GM21526 (cell line): ENCODE results near the gene TSFM.

ENCODE experiments used
- ATAC-seq: cut with Tn5 transposase; IDR thresholded peaks from one replicate; pipeline ENCODE4 v1.9.1; 2021; ENCODE audit warnings: moderate library complexity; ENCODE audit not compliant: unreplicated experiment, low FRiP score

Gene TSFM

GRCh38 chr12:57776247-57776587 lies 6.4 kb upstream of the TSFM start:
- no peak for ATAC-seq

GRCh38 chr12:57777367-57777766 lies 5.2 kb upstream of the TSFM start:
- no peak for ATAC-seq

GRCh38 chr12:57777911-57778310 lies 4.7 kb upstream of the TSFM start:
- no peak for ATAC-seq

- ATAC-seq = no peak
These were observed 2.9 kb upstream of the TSFM start for GRCh38 chr12:57779736-57780135.

DNA sequence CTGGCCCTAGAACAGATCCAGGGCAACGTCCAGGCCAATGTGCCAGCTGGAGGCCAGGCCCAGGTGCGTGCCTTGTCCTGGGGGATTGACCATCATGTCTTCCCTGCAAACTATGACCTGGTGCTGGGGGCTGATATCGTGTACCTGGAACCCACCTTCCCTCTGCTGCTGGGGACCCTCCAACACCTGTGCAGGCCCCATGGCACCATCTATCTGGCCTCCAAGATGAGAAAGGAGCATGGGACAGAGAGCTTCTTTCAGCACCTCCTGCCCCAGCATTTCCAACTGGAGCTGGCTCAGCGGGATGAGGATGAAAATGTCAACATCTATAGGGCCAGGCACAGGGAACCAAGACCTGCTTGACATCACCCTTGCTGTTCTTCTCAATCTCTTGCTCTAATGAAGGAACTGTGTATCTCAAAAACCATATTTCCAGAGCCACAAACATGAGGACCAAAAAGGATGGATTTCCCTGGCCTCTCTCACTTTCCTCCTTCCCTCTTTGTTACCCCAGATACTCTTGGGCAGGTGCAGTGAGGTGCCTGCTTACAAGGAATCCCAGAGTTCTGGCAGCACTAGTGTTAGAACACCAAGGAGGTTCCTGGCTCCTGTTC lies 2.2 kb upstream of the TSFM start:
- no peak for ATAC-seq

GRCh38 chr12:57781244-57781643 lies 1.3 kb upstream of the TSFM start:
- ATAC-seq = no peak

DNA sequence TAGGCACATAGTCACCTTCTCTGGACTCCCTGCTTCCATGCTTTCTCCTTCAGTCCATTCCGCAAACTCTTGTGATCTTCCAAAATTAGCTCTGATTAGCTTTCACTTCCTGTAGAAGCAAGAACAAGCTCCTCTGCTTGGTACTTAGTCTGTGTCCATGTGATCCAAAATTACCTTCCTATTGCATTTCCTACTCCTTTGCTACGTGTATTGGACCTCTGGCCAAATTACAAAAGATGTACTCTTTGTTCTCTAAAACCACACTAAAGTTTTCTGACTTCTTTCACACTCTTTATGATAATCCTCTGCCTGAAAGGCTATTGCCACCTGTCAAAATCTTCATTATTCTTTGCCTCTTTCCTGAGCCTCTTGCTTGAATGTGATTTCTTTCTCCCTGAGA lies 786 bp upstream of the TSFM start:
- ATAC-seq = no peak

- no peak for ATAC-seq
These were observed 362 bp upstream of the TSFM start for GRCh38 chr12:57782243-57782607.

GRCh38 chr12:57783466-57783801 lies 847 bp downstream of the TSFM start:
- no peak for ATAC-seq

DNA sequence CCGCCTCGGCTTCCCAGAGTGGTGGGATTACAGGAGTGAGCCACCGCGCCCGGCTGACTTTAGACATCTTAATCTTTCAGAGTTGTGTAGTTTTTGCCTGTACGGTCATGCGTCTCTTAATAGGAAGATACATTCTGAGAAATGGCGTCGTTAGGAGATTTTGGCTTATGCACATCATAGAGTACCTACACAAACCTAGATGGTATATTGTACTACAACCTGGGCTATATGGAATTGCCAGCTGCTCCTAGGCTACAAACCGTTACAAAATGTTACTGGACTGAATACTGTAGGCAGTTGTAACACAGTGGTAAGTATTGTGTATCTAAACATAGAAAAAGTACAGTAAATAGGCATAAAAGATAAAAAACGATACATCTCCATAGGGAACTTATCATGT lies 1.3 kb downstream of the TSFM start:
- ATAC-seq = no peak

GRCh38 chr12:57793920-57794319 lies 11.3 kb downstream of the TSFM start:
- ATAC-seq = no peak

DNA sequence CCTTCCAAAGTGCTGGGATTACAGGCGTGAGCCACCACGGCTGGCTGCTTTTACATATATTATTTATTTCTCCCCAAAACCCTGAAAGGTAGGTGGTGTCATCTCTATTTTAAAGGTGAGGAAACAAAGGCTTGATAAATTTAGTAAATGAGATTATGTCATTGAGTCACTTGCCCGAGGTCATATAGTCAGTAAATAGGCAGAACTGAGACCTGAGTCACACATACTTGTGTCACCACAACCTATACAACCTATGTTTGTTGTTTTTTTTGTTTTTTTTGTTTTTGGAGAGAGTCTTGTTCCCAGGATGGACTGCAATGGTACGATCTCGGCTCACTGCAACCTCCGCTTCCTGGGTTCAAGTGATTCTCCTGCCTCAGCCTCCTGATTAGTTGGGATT lies 12.8 kb downstream of the TSFM start:
- ATAC-seq = no peak

DNA sequence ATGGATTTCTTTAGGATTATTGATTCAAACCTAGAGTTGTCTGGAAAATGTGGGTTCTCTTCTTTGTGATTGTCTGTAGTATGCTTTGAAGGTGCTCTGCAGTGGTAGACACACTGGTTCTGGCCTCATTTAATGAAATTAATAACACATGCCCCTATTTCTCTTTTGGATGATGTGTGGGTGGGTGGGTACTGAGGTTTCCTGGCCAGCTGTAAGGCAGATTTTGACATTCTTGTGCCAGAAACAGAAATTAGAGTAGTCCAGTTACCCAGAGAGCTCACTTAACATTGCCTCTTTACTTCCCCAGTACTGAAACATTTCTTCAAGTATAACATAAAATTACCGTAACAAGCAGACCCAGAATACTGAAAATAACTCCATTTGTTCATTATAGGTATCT lies 14.4 kb downstream of the TSFM start:
- no peak for ATAC-seq

GRCh38 chr12:57797933-57798332 lies 15.3 kb downstream of the TSFM start:
- ATAC-seq = no peak

- ATAC-seq = no peak
These were observed 18.4 kb downstream of the TSFM start for GRCh38 chr12:57800965-57801364.

DNA sequence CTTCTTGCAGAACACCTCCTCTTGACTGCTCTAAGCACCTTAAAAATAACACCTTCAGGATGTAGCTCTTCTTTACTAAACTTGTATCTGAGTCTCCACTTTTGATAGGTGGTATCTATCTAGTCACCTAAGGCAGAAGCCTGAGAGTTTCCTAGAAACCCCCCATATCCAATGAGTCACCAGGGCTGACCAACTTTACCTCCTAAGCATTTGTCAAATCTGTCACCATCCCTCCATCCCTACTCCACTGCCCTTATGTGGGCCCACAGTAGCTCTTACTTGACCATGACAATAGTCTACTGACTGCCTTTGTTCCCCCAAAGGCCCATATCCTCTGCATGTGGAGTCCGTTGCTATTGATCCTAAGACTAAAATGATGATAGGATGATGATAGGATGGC lies 20.0 kb downstream of the TSFM start:
- ATAC-seq = no peak

DNA sequence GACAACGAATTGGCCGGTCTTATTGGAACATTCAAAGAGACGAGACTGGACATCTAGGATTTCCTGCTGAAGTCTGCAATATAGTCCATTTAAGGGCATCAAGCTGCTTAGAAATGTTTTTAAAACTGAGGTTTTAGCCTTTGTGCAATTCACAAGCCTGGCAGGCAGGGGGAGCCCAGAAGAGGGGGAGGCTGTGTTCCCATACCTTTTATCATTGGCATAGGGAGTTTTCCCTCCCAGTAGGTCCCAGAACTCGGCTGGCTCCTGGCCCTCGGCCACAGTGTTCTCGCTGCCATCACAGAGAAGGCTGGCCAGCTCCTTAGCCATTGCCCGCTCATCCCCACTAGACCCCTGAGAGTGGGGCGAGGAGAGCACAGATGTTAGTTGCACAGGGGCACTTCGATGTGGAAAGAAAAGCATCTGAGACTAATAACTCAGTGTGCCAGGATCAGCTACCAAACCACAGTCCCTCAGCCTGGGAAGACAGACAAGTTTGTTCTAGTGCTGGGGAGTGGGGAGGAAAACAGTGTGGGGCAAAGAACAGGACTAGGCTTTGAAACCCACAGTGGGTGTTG lies 20.8 kb downstream of the TSFM start:
- ATAC-seq = no peak

- no peak for ATAC-seq
These were observed 24.1 kb downstream of the TSFM start for GRCh38 chr12:57806677-57807076.

DNA sequence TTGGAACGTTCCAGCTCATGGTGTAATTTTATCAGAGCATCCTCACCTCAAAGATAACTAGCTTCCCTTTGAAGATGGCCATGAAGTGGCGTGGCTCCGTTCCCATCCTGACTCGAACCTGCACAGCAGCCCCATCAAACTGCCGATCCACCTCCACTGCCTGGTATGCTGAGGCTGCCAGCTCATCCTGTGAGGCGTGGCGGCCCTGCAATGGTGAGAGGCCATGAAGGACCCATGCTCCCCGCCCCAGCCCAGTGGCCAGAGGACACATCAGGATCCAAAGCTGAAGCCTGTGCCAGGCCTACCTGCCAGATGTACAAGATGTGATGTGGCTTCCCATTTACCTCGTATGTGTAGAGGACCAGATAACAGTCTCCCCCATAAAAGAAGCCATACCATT lies 24.7 kb downstream of the TSFM start:
- no peak for ATAC-seq

- no peak for ATAC-seq
These were observed 25.8 kb downstream of the TSFM start for GRCh38 chr12:57808351-57808750.

GRCh38 chr12:57809425-57809824 lies 26.8 kb downstream of the TSFM start:
- no peak for ATAC-seq

- ATAC-seq = no peak
These were observed 27.9 kb downstream of the TSFM start for GRCh38 chr12:57810450-57810849.
